B cell (primary cell): ENCODE measurements around the gene ADAP1. TPM values are rescaled to one million over a fixed set of nuclear protein-coding genes. Genes with fewer than 3 reads are reported as not detected.

Source experiments
- ATAC-seq: fragments of 200-7000 bp; cut with Tn5 transposase; one replicate; pipeline ENCODE4 v1.10.0; 2021; ENCODE audit warnings: low read depth, mild to moderate bottlenecking, moderate number of reproducible peaks, moderate library complexity
- CTCF ChIA-PET: fragments of 350-600 bp; sonication (Branson Sonifier 250); formaldehyde crosslinking; loops from one replicate; lab custom pipeline; 2021; ENCODE audit warnings: antibody characterized with exemption, inconsistent platforms; lab: Charles Lee
- POLR2A ChIA-PET: fragments of 350-600 bp; sonication (Branson Sonifier 250); formaldehyde crosslinking; loops from one replicate; lab custom pipeline; 2021; ENCODE audit warnings: antibody characterized with exemption; lab: Charles Lee
- DNase-seq: peaks from one replicate; pipeline ENCODE4 v3.0.0; 2013
- H2AFZ ChIP-seq: 2 replicates; pipeline ENCODE4 v1.6.1; 2012; ENCODE audit warnings: mild to moderate bottlenecking, low read depth, low read length; ENCODE audit not compliant: insufficient read depth, poor library complexity, severe bottlenecking
- H3K27ac ChIP-seq, 2 donors: 1 replicate in 1 of 2; 2 replicates in 1 of 2; pipeline ENCODE4 v1.5.1; 2012 to 2013; ENCODE audit warnings: low read length in 2 of 2, mild to moderate bottlenecking in 2 of 2, moderate library complexity in 1 of 2
- H3K27me3 ChIP-seq, 4 experiments: fragments of 200-600 bp in 1 of 4; sonication (generic) in 1 of 4; replicated peaks in 1 of 4; 1 replicate in 2 of 4; 2 replicates in 2 of 4; pipeline versions ENCODE4 v1.6.1 to v1.7.0; 2013 to 2016; ENCODE audit warnings: low read length in 3 of 4, mild to moderate bottlenecking in 2 of 4, mixed read lengths in 1 of 4, moderate library complexity in 1 of 4; ENCODE audit not compliant: insufficient read depth in 4 of 4, control insufficient read depth in 3 of 4; ENCODE audit errors: control extremely low read depth in 1 of 4
- H3K36me3 ChIP-seq, 2 experiments: replicated peaks in 1 of 2; 1 replicate in 1 of 2; 2 replicates in 1 of 2; pipeline versions ENCODE4 v1.6.1 to v1.7.1; 2013; ENCODE audit warnings: low read length in 1 of 2; ENCODE audit not compliant: insufficient read depth in 2 of 2, control insufficient read depth in 1 of 2; ENCODE audit errors: control extremely low read depth in 1 of 2, extremely low read depth in 1 of 2
- H3K4me1 ChIP-seq, 2 donors: fragments of 200-600 bp in 1 of 2; sonication (generic) in 1 of 2; 1 replicate in 1 of 2; 2 replicates in 1 of 2; pipeline versions ENCODE4 v1.5.1 to v1.6.1; 2013 to 2017; ENCODE audit warnings: low read length in 2 of 2; ENCODE audit not compliant: control insufficient read depth in 2 of 2, insufficient read depth in 2 of 2
- H3K4me2 ChIP-seq: replicated peaks from 2 replicates; pipeline ENCODE3; 2012; ENCODE audit warnings: mild to moderate bottlenecking, low read depth, low read length; ENCODE audit not compliant: poor library complexity, severe bottlenecking
- H3K4me3 ChIP-seq, 5 experiments: fragments of 200-600 bp in 1 of 5; sonication (generic) in 1 of 5; 1 replicate in 3 of 5; 2 replicates in 2 of 5; pipeline versions ENCODE4 v1.5.1 to v1.7.0; 2011 to 2016; ENCODE audit warnings: low read length in 4 of 5, mild to moderate bottlenecking in 4 of 5, low read depth in 2 of 5, control low read depth in 1 of 5, moderate library complexity in 1 of 5; ENCODE audit not compliant: insufficient read depth in 1 of 5; ENCODE audit errors: control extremely low read depth in 1 of 5, extremely low read depth in 1 of 5
- H3K79me2 ChIP-seq: fragments of 200-600 bp; sonication (generic); one replicate; pipeline ENCODE4 v1.6.0; 2016; ENCODE audit warnings: low read length; ENCODE audit not compliant: control insufficient read depth, insufficient read depth
- H3K9ac ChIP-seq: fragments of 200-600 bp; sonication (generic); 2 replicates; pipeline ENCODE4 v1.6.1; 2017; ENCODE audit warnings: mild to moderate bottlenecking, low read length, moderate library complexity
- H3K9me3 ChIP-seq, 3 donors: one replicate each; pipeline versions ENCODE4 v1.6.1 to v1.7.1; 2013; ENCODE audit warnings: low read length in 2 of 3; ENCODE audit not compliant: control insufficient read depth in 2 of 3, insufficient read depth in 1 of 3; ENCODE audit errors: control extremely low read depth in 1 of 3
- H4K20me1 ChIP-seq: 2 replicates; pipeline ENCODE4 v1.6.0; 2012; ENCODE audit warnings: mild to moderate bottlenecking, low read length; ENCODE audit not compliant: insufficient read depth, control insufficient read depth, poor library complexity, severe bottlenecking
- H3K27ac Mint-ChIP-seq: one replicate; pipeline ENCODE4 v1.8.0; 2021; ENCODE audit warnings: mixed read lengths
- H3K27me3 Mint-ChIP-seq: one replicate; pipeline ENCODE4 v1.8.0; 2021; ENCODE audit warnings: mixed read lengths
- H3K4me1 Mint-ChIP-seq: one replicate; pipeline ENCODE4 v1.8.0; 2021; ENCODE audit warnings: mixed read lengths
- H3K4me3 Mint-ChIP-seq: one replicate; pipeline ENCODE4 v1.8.0; 2021; ENCODE audit warnings: mixed read lengths
- H3K9me3 Mint-ChIP-seq: one replicate; pipeline ENCODE4 v1.8.0; 2022; ENCODE audit warnings: mixed read lengths; ENCODE audit not compliant: insufficient read depth
- CTCF ChIP-seq: fragments of 200-600 bp; IDR thresholded peaks from one replicate; pipeline ENCODE4 v1.8.0; 2022; ENCODE audit warnings: antibody characterized with exemption, mild to moderate bottlenecking
- EZH2 ChIP-seq: IDR thresholded peaks from 2 replicates; pipeline ENCODE4 v1.6.1; 2012; ENCODE audit warnings: borderline replicate concordance, low read depth, mild to moderate bottlenecking, moderate library complexity, low read length; ENCODE audit not compliant: insufficient read depth, poor library complexity, severe bottlenecking
- WGBS: methylation state at CpG from one replicate; pipeline ENCODE4 v1.1.5; 2013; ENCODE audit warnings: missing lambda C conversion rate; ENCODE audit not compliant: insufficient coverage; 5-methylcytosine and 5-hydroxymethylcytosine counted together
- intact Hi-C: fragments of 100-400 bp; cut with micrococcal nuclease; formaldehyde crosslinking; loops from one replicate; pipeline ENCODE4 v1.10.0; 2022
- polyA plus RNA-seq: library from polyadenylated mRNA; depleted of rRNA; stranded (reverse); fragments of >200 nt; gene quantifications from 2 replicates; pipeline ENCODE4 v1.2.3, GENCODE V29; 2012
- total RNA-seq, 2 donors: library from RNA; stranded (reverse); fragments of 120-200 nt in 1 of 2; gene quantifications; 1 replicate in 1 of 2; 2 replicates in 1 of 2; pipeline versions ENCODE4 v1.2.3 to v1.2.4, GENCODE V29; 2013 to 2022

Gene ADAP1
- total and polyA plus RNA-seq, 2 donors (not counting 1 experiment from before 2014, with no cell fraction given): 10.8 to 12.9 TPM

DNA sequence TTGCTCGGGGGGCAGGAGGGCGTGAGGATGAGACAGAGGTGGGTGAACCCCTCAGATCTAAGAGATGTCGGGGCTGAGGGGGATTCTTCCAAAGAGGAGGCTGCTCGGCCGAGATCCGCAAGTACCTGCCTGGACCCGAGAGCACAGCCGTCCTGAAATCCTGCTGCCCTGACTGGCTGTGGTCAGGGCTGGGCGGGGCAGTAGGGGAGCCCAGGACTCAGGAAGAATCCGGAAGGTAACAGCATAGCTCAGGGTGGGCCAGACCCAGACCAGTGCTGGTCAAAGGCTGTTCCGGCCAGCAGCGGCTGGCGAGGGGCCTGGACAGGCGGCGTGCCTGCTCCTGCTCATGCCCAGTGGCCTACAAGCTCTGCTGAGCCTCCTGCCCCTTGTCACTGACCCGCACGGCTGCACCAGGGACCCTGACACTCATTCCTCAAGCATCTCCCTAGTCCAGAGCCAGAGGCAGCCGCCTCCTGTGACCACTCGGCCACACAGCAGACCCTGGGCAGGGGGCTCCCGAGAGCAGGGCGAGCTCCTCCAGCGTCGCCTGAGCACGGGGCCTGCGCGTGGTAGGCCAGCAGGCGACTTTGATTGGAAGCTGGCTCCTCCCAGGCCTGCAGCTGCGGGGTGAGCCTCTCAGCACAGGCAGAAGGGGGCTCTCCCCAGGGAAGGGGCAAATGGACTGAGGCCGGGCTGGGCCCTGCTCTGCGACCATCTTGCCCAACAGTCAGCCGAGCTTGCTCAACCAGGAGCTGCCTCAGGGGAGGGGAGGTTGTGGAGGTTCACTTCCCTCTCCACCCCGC is 3.1 kb upstream of the ADAP1 start:
- ChIA-PET CTCF (interaction anchor here (2.8 kb wide), 1 partner anchor 50 kb away, joined by 11 read pairs; no protein-coding TSS in a partner anchor), POLR2A (no interaction called here)
- intact Hi-C loops: loop anchor here (2.0 kb wide), 1 partner anchor 17 kb away; the partner anchor contains the start of gene COX19
- no peak overlapping the region for H3K27ac Mint-ChIP-seq
- no peak overlapping the region for H3K4me2 ChIP-seq
- WGBS: 94% methylated on average over 28 of the region's 32 CpGs
- peaks cover 0 to 12% (median 0%) of the 10 kb centered on the region in 3 donors for H3K9me3 ChIP-seq
- no peak overlapping the region for H2AFZ ChIP-seq
- DNase-seq (no peak), ATAC-seq (no peak)
- peaks cover 11% of the 10 kb centered on the region for H3K4me1 Mint-ChIP-seq
- no peaks in the 10 kb centered on the region for H3K36me3 ChIP-seq
- peaks cover 0 to 27% (median 5%) of the 10 kb centered on the region in 4 experiments for H3K27me3 ChIP-seq
- H3K27me3 Mint-ChIP-seq: peaks cover 19% of the 10 kb centered on the region
- H3K4me3 ChIP-seq: no peak overlapping the region
- no peak overlapping the region for H3K27ac ChIP-seq
- H3K4me3 Mint-ChIP-seq: no peak overlapping the region
- no peaks in the 10 kb centered on the region for H3K79me2 ChIP-seq
- peaks cover 7 to 26% of the 10 kb centered on the region in 2 donors for H3K4me1 ChIP-seq
- H3K9me3 Mint-ChIP-seq: no peaks in the 10 kb centered on the region
- H3K9ac ChIP-seq: no peak overlapping the region
- no peak for TF ChIP-seq EZH2
- TF ChIP-seq CTCF: no peak
- H4K20me1 ChIP-seq: peaks cover 4% of the 10 kb centered on the region

DNA sequence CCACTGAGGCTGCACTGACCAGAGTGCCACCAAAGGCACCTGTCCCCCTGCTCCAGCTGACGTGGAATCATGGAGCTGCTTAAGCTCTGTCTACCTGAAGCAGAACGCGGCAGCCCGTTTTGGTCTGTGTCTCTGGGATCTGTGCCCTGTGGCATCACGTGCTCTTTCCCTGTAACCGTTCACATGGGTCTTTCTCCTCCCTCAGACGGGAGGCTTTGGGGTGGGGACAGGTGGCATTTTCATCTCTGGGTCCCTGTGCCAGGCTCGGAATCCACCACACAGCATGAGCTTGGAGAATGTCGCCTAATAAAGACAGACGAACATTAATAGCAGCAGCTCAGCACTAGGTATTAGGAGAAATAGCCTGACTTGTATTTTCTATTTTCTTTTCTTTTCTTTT is 1.6 kb upstream of the ADAP1 start:
- peak overlapping the region; percentile 62 for H3K4me3 Mint-ChIP-seq
- Histone ChIP-seq H3K9ac (no peak overlapping the region), H3K4me2 (no peak overlapping the region), H3K9me3 (peaks cover 0 to 7% (median 0%) of the 10 kb centered on the region in 3 donors), H2AFZ (no peak overlapping the region), H4K20me1 (no peaks in the 10 kb centered on the region), H3K4me3 (no peak overlapping the region), H3K36me3 (no peaks in the 10 kb centered on the region), H3K27me3 (peaks cover 0 to 21% (median 5%) of the 10 kb centered on the region in 4 experiments), H3K27ac (no peak overlapping the region), H3K4me1 (peaks cover 7 to 26% of the 10 kb centered on the region in 2 donors), H3K79me2 (no peaks in the 10 kb centered on the region)
- DNase-seq: no peak
- intact Hi-C loops: loop anchor here (2.0 kb wide), 1 partner anchor 19 kb away; the partner anchor contains the start of gene COX19
- POLR2A ChIA-PET: interaction anchor here (0.6 to 1.4 kb wide), 3 partner anchors 33 to 117 kb away, joined by 4 read pairs; no protein-coding TSS in a partner anchor
- H3K4me1 Mint-ChIP-seq: peaks cover 10% of the 10 kb centered on the region
- TF ChIP-seq CTCF: no peak
- TF ChIP-seq EZH2: no peak
- no peak for ATAC-seq
- no peak overlapping the region for H3K27ac Mint-ChIP-seq
- peaks cover 10% of the 10 kb centered on the region for H3K27me3 Mint-ChIP-seq
- WGBS: 91% methylated on average over 6 of the region's 10 CpGs
- CTCF ChIA-PET: interaction anchor here (0.7 to 3.3 kb wide), 8 partner anchors 17 to 515 kb away, joined by 4 to 11 read pairs (median 4); no protein-coding TSS in a partner anchor
- H3K9me3 Mint-ChIP-seq: no peaks in the 10 kb centered on the region
